OCI-LY3 (cell line): Measurements from ENCODE around the gene ACSBG1.

Experiments
- H2AFZ ChIP-seq: fragments of 200-600, 300-600 bp; shearing (Covaris generic); 2 replicates; pipeline ENCODE4 v1.6.0; 2014; ENCODE audit warnings: antibody characterized with exemption, low read depth, low read length
- H3K27ac ChIP-seq: fragments of 200-600, 300-600 bp; sonication (generic); 2 replicates; pipeline ENCODE4 v1.5.1; 2014; ENCODE audit warnings: mild to moderate bottlenecking, low read length, moderate library complexity, mixed read lengths
- H3K27me3 ChIP-seq: fragments of 200-600, 300-600 bp; sonication (generic); 2 replicates; pipeline ENCODE4 v1.6.1; 2014; ENCODE audit warnings: low read depth, low read length, mixed read lengths
- H3K36me3 ChIP-seq: fragments of 200-600, 300-600 bp; sonication (generic); replicated peaks from 2 replicates; pipeline ENCODE3; 2014; ENCODE audit warnings: low read depth, low read length, mixed read lengths
- H3K4me1 ChIP-seq: fragments of 300-600, 200-600 bp; sonication (generic); 2 replicates; pipeline ENCODE4 v1.6.1; 2014; ENCODE audit warnings: low read length, mixed read lengths
- H3K4me2 ChIP-seq: fragments of 200-600, 300-600 bp; sonication (generic); 2 replicates; pipeline ENCODE4 v1.6.1; 2014; ENCODE audit warnings: low read length, mixed read lengths
- H3K4me3 ChIP-seq: fragments of 300-600, 200-600 bp; sonication (generic); 2 replicates; pipeline ENCODE4 v1.5.1; 2014; ENCODE audit warnings: antibody characterized with exemption, mild to moderate bottlenecking, low read length, moderate library complexity
- H3K79me2 ChIP-seq: fragments of 300-600, 200-600 bp; shearing (Covaris generic); 2 replicates; pipeline ENCODE4 v1.6.1; 2014; ENCODE audit warnings: mild to moderate bottlenecking, low read length, mixed read lengths
- H3K9ac ChIP-seq: fragments of 300-600, 200-600 bp; shearing (Covaris generic); 2 replicates; pipeline ENCODE4 v1.6.0; 2014; ENCODE audit warnings: mild to moderate bottlenecking, low read length, moderate library complexity
- H3K9me3 ChIP-seq: fragments of 200-600, 300-600 bp; shearing (Covaris generic); 2 replicates; pipeline ENCODE4 v1.6.1; 2014; ENCODE audit warnings: low read length, mixed read lengths; ENCODE audit not compliant: insufficient read depth
- H4K20me1 ChIP-seq: fragments of 200-600, 300-600 bp; sonication (generic); 2 replicates; pipeline ENCODE4 v1.6.1; 2016; ENCODE audit warnings: low read length, mixed read lengths; ENCODE audit not compliant: insufficient read depth
- EZH2phosphoT487 ChIP-seq: fragments of 200-600 bp; shearing (Covaris generic); IDR thresholded peaks from 2 replicates; pipeline ENCODE4 v1.6.1; 2018; ENCODE audit warnings: antibody characterized with exemption, mixed run types, low read depth
- TF ChIP-seq, protein P1 (sequence below): fragments of 200-600, 300-600 bp; sonication (generic); IDR thresholded peaks from 2 replicates; pipeline ENCODE4 v1.5.1; 2014; ENCODE audit warnings: antibody characterized with exemption, low read length, low read depth

The ACSBG1 gene

GRCh38 chr15:78274994-78275393 lies 40.6 kb upstream of the ACSBG1 start:
- H3K4me2 ChIP-seq = no peak overlapping the region
- H3K27me3 ChIP-seq = 0 out of 2 replicates have a peak, but pooled peaks cover 3% of the 10 kb centered on the region
- no peaks in the 10 kb centered on the region for H3K4me1 ChIP-seq
- no peak overlapping the region for H3K27ac ChIP-seq
- no peaks in the 10 kb centered on the region for H4K20me1 ChIP-seq
- H2AFZ ChIP-seq = no peak overlapping the region
- no peak overlapping the region for H3K4me3 ChIP-seq
- TF ChIP-seq, protein P1, sequence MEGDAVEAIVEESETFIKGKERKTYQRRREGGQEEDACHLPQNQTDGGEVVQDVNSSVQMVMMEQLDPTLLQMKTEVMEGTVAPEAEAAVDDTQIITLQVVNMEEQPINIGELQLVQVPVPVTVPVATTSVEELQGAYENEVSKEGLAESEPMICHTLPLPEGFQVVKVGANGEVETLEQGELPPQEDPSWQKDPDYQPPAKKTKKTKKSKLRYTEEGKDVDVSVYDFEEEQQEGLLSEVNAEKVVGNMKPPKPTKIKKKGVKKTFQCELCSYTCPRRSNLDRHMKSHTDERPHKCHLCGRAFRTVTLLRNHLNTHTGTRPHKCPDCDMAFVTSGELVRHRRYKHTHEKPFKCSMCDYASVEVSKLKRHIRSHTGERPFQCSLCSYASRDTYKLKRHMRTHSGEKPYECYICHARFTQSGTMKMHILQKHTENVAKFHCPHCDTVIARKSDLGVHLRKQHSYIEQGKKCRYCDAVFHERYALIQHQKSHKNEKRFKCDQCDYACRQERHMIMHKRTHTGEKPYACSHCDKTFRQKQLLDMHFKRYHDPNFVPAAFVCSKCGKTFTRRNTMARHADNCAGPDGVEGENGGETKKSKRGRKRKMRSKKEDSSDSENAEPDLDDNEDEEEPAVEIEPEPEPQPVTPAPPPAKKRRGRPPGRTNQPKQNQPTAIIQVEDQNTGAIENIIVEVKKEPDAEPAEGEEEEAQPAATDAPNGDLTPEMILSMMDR = no peak
- TF ChIP-seq EZH2phosphoT487 = no peak
- no peaks in the 10 kb centered on the region for H3K79me2 ChIP-seq
- no peaks in the 10 kb centered on the region for H3K9me3 ChIP-seq
- H3K36me3 ChIP-seq = no peaks in the 10 kb centered on the region
- H3K9ac ChIP-seq = no peak overlapping the region

DNA sequence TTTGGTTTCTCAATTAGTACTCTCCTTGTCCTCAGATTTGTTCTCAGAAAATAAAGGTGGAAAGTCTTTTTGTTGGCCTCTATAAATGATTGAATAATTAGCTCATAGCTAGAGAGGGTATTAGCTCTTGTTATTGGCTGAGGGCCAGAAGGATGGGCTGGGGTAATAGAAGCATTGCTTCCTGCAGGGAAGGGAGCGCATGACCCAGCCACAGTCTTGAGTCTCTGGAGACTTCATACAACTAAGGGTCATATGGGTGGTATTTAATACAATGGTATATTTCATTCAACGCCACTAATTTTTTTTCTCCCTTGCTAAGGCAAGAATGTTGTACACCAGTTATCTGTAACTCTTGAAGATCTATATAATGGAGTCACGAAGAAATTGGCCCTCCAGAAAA lies 38.4 kb upstream of the ACSBG1 start:
- Histone ChIP-seq H3K36me3 (no peaks in the 10 kb centered on the region), H2AFZ (no peak overlapping the region), H3K9ac (no peak overlapping the region), H3K4me2 (no peak overlapping the region), H3K9me3 (no peaks in the 10 kb centered on the region), H3K79me2 (no peaks in the 10 kb centered on the region), H3K4me3 (no peak overlapping the region), H3K4me1 (no peaks in the 10 kb centered on the region), H4K20me1 (no peaks in the 10 kb centered on the region), H3K27me3 (0 out of 2 replicates have a peak, but pooled peaks cover 3% of the 10 kb centered on the region), H3K27ac (no peak overlapping the region)
- no peak for TF ChIP-seq EZH2phosphoT487
- TF ChIP-seq, protein P1 = no peak

GRCh38 chr15:78272316-78272715 lies 38.0 kb upstream of the ACSBG1 start:
- Histone ChIP-seq H4K20me1 (no peaks in the 10 kb centered on the region), H3K9me3 (no peaks in the 10 kb centered on the region), H3K79me2 (no peaks in the 10 kb centered on the region), H2AFZ (no peak overlapping the region), H3K27me3 (0 out of 2 replicates have a peak, but pooled peaks cover 3% of the 10 kb centered on the region), H3K4me1 (no peaks in the 10 kb centered on the region), H3K27ac (no peak overlapping the region), H3K36me3 (no peaks in the 10 kb centered on the region), H3K9ac (no peak overlapping the region), H3K4me3 (no peak overlapping the region), H3K4me2 (no peak overlapping the region)
- TF ChIP-seq EZH2phosphoT487 = no peak
- TF ChIP-seq, protein P1 = no peak

DNA sequence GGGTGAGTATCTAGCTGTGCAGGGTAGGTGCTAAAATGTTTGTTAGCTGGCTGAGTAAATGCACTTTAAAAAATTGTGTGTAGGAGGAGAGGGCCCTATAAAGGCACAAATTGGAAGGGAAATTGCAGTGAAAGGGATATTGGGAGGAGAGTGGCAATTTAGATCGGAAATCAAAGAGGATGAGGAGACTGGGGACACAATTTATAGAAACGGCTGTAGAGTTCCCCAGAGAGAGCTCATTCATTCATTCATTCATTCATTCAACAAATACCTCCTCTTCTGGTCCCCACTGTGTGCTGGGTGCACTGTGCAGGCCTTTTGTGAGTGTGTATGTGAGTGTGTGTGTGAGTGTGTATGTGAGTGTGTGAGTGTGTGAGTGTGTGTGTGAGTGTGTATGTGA lies 32.4 kb upstream of the ACSBG1 start:
- Histone ChIP-seq H3K9me3 (no peaks in the 10 kb centered on the region), H4K20me1 (no peaks in the 10 kb centered on the region), H3K9ac (no peak overlapping the region), H3K4me3 (no peak overlapping the region), H3K4me1 (no peaks in the 10 kb centered on the region), H3K27ac (no peak overlapping the region), H3K36me3 (no peaks in the 10 kb centered on the region), H3K79me2 (no peaks in the 10 kb centered on the region), H2AFZ (no peak overlapping the region), H3K27me3 (peaks cover 6% of the 10 kb centered on the region; the same call in 1 of the 2 replicates), H3K4me2 (no peak overlapping the region)
- TF ChIP-seq, protein P1 = no peak
- TF ChIP-seq EZH2phosphoT487 = no peak
